Pancreas (tissue), 10 donors: Measurements from ENCODE around the gene PDCD1. TPM values are rescaled to one million over a fixed set of nuclear protein-coding genes. Genes with fewer than 3 reads are reported as not detected.
"Not testable (repeated sequence)": the region's sequence is repeated elsewhere in the genome, so short reads cannot be mapped to it uniquely, and the experiment has no call there.

Experiments used
- ATAC-seq, 4 donors: fragments of 200-7000 bp; cut with Tn5 transposase; one replicate each; pipeline versions ENCODE4 v1.8.0 to v1.9.1; 2020; ENCODE audit warnings: mild to moderate bottlenecking in 4 of 4, moderate library complexity in 4 of 4
- DNase-seq, 6 donors: peaks; one replicate each; pipeline ENCODE4 v3.0.0-alpha.2; 2020
- FAIRE-seq: peaks from 2 replicates; lab custom pipeline; 2012; peaks lifted over from hg19 to GRCh38; lab: Jason Lieb, UNC
- H3K27ac ChIP-seq, 4 donors: fragments of 200-600 bp; sonication (generic); 1 replicate in 3 of 4; 2 replicates in 1 of 4; pipeline versions ENCODE4 v1.5.0 to v1.8.0; 2020
- H3K27me3 ChIP-seq, 4 donors: fragments of 200-600 bp; one replicate each; pipeline ENCODE4 v1.8.0; 2021
- H3K36me3 ChIP-seq, 3 donors: fragments of 200-600 bp; sonication (generic) in 1 of 3; one replicate each; pipeline versions ENCODE4 v1.5.0 to v1.8.0; 2020 to 2021
- H3K4me1 ChIP-seq, 3 donors: fragments of 200-600 bp; one replicate each; pipeline ENCODE4 v1.8.0; 2021
- H3K4me3 ChIP-seq, 4 donors: fragments of 200-600 bp; sonication (generic) in 2 of 4; one replicate each; pipeline versions ENCODE4 v1.5.0 to v1.8.0; 2020 to 2021
- H3K9me3 ChIP-seq, 4 donors: fragments of 200-600 bp; one replicate each; pipeline ENCODE4 v1.8.0; 2021
- CTCF ChIP-seq, 4 donors: fragments of 200-600 bp; sonication (generic) in 3 of 4; IDR thresholded peaks; one replicate each; pipeline versions ENCODE4 v1.5.0 to v1.8.0; 2021; ENCODE audit warnings: antibody characterized with exemption in 4 of 4
- WGBS, 2 donors: extraction: QIAGEN DNeasy Blood & Tissue Kit; methylation state at CpG; one replicate each; pipeline ENCODE4 v1.1.7; 2013; 5-methylcytosine and 5-hydroxymethylcytosine counted together
- intact Hi-C, 3 donors: fragments of 100-400 bp; cut with DNase I; formaldehyde crosslinking; loops; one replicate each; pipeline versions ENCODE4 v1.11.1 to v1.14.2; 2022
- polyA plus RNA-seq, 2 donors: library from polyadenylated mRNA; stranded (reverse); fragments of 200-250 nt; gene quantifications; one replicate each; pipeline ENCODE4 v1.2.3, GENCODE V29; 2013
- total RNA-seq, 6 donors: library from RNA; stranded (reverse); fragmentation: NEBNext Ultra II Directional in 4 of 6; extraction: Animal tissue kit (Norgen Biotek cat#: 25700) in 4 of 6; gene quantifications; one replicate each; pipeline versions ENCODE4 v1.2.1 to v1.2.4, GENCODE V29; 2021 to 2023
- donor health status: healthy with polysubstance abuse.
- donor health status: DM: no; HTN: no; CAD: no; lungs with moderate emphysema.
- donor health status: DM: no; HTN: no; CAD: no.
- donor health status: control.
- donor health status: control.
- donor health status: Bipolar disorder and iron deficiency.
- donor health status: DM: yes; HTN: yes; CAD: no.
- donor health status: DM: no; HTN: no; CAD: no.
- donor health status: DM: no; HTN: no; CAD: no.
- donor health status: DM: yes; HTN: yes; CAD: no.

PDCD1 gene
- total RNA-seq (under 1 TPM in 5 of 6 donors, not detected in 1; 0.14 to 0.63 (median 0.29) TPM), polyA plus RNA-seq (under 1 TPM; 0.09 to 0.23 TPM)

- peaks cover 0 to 4% (median 0%) of the 10 kb centered on the region in 4 donors for H3K27me3 ChIP-seq
- WGBS, 2 donors, result 52 to 58% methylated on average over 24 to 28 of the region's 28 CpGs
- H3K36me3 ChIP-seq, result no peaks in the 10 kb centered on the region
- peak; percentile 11 to 51 (median 40) for ATAC-seq
- DNase-seq, result peak in 3 of 6 donors; percentile 56 to 80 (median 64)
- H3K4me3 ChIP-seq, result no peak within 1 kb of the TSS
- no peaks in the 10 kb centered on the region for H3K4me1 ChIP-seq
- intact Hi-C loops, result no loop called here
- TF ChIP-seq CTCF (IDR thresholded peaks at IDR 0.05), result no peak
- no peaks in the 10 kb centered on the region for H3K9me3 ChIP-seq
- peak within 1 kb of the TSS in 2 of 4 donors; percentile 33 to 63 for H3K27ac ChIP-seq
- no peak for FAIRE-seq
Observed at GRCh38 chr2:241858206-241859016, at the start of gene PDCD1. Gene PDCD1, minus strand, starts transcription at chr2:241858894. Its CDS starts 56 bp downstream, at chr2:241858838.

GRCh38 chr2:241907831-241908230, 49.1 kb upstream of the PDCD1 start:
- H3K27me3 ChIP-seq, H3K4me3 ChIP-seq, ATAC-seq, H3K9me3 ChIP-seq, H3K36me3 ChIP-seq, intact Hi-C loops, FAIRE-seq: not testable (repeated sequence)
- WGBS, 2 donors, result 92 to 94% methylated on average over 7 of the region's 7 CpGs
- peak overlapping the region; percentile 74 to 90 (median 84) for H3K27ac ChIP-seq
- peaks cover 47 to 63% (median 55%) of the 10 kb centered on the region in 3 donors for H3K4me1 ChIP-seq
- peak in 3 of 6 donors; percentile 9 to 19 (median 10) for DNase-seq

GRCh38 chr2:241906826-241907570, 48.3 kb upstream of the PDCD1 start:
- Histone ChIP-seq H3K4me3 (peak overlapping the region in 1 of 4 donors; percentile 2), H3K4me1 (peaks cover 52 to 68% (median 58%) of the 10 kb centered on the region in 3 donors), H3K36me3 (no peaks in the 10 kb centered on the region), H3K9me3 (no peaks in the 10 kb centered on the region), H3K27ac (peak overlapping the region; percentile 74 to 90 (median 84)), H3K27me3 (no peaks in the 10 kb centered on the region)
- FAIRE-seq (no peak), ATAC-seq (peak in 2 of 4 donors; percentile 2 to 6), DNase-seq (peak in 4 of 6 donors; percentile 18 to 50 (median 34))
- intact Hi-C loops, result no loop called here
- TF ChIP-seq CTCF (IDR thresholded peaks at IDR 0.05), result no peak
- WGBS, 2 donors, result 47 to 48% methylated on average over 18 of the region's 18 CpGs

- ATAC-seq (peak; percentile 41 to 61 (median 49)), DNase-seq (peak; percentile 57 to 90 (median 78))
- Histone ChIP-seq H3K4me1 (peaks cover 56 to 71% (median 60%) of the 10 kb centered on the region in 3 donors), H3K27ac (peak overlapping the region; percentile 74 to 90 (median 84)), H3K4me3 (peak overlapping the region in 1 of 4 donors; percentile 2)
- H3K9me3 ChIP-seq, H3K36me3 ChIP-seq, H3K27me3 ChIP-seq, FAIRE-seq, intact Hi-C loops: not testable (repeated sequence)
- 25 to 26% methylated on average over 5 of the region's 5 CpGs for WGBS, 2 donors
Observed at GRCh38 chr2:241906378-241906770, 47.7 kb upstream of the PDCD1 start.

DNA sequence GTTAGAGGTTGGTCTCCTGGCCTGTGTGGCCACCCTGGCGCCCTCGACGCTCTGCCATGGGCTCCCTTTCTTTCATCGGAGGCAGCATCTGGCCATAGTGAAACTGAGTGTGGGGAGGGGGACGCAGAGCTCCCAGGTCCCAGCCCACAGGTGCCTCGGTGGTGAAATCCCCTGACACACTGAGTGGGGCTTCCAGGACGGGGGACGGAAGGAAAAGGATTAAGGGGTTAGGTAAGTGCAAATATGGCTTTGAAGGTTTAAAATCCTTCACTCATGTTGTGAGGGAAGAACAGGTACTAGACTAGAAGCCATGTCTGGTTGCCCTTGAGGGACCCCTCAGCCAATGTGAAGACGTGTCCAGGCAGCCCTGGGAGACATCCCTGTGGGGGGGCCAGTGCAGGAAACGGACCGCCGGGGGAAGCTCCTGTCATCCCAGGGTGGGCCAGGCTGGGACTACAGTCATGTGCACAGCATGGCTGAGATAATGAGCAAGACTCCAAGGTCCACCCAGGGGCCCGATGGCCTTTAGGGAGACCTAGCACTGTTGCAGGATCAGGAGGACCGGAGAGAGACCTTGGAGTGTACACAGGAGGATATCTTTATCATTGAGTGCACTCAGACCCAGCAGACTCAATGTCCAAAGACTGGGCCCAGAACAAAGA, 47.2 kb upstream of the PDCD1 start:
- no peak for FAIRE-seq

More for the DNA sequence above, 47.2 kb upstream of the PDCD1 start:
- no peaks in the 10 kb centered on the region for H3K9me3 ChIP-seq
- intact Hi-C loops, result no loop called here
- H3K36me3 ChIP-seq, result no peaks in the 10 kb centered on the region
- no peak overlapping the region for H3K4me3 ChIP-seq
- DNase-seq (peak in 4 of 6 donors; percentile 38 to 74 (median 63)), ATAC-seq (peak in 3 of 4 donors; percentile 0 to 5 (median 3))
- H3K4me1 ChIP-seq, result peaks cover 59 to 76% (median 61%) of the 10 kb centered on the region in 3 donors
- 62 to 63% methylated on average over 14 of the region's 14 CpGs for WGBS, 2 donors
- no peak for TF ChIP-seq CTCF (IDR thresholded peaks at IDR 0.05)
- H3K27me3 ChIP-seq, result no peaks in the 10 kb centered on the region
- H3K27ac ChIP-seq, result peak overlapping the region; percentile 74 to 90 (median 84)
